ENCODE data around the gene TMEM39A.
A peak's percentile ranks its signal among the peaks of the same experiment; 100 is the strongest.

The TMEM39A gene

GRCh38 chr3:119463171-119464169 lies at the start of gene TMEM39A:
TSS of gene TMEM39A (minus strand) at chr3:119463615. CDS start at chr3:119462074, 1,541 bp downstream.
- DNase-seq (ENCODE audit: low spot score): peak; percentile 98
- in situ Hi-C loops (cut with MboI; ENCODE audit: low pct_unique_long_range_greater_than_20kb, low sequenced_read_pairs, unreplicated experiment): no loop called here
- TF ChIP-seq CTCF (IDR thresholded peaks at IDR 0.05; ENCODE audit: extremely low read depth, insufficient read depth, missing control alignments): no peak

- no peak for DNase-seq (ENCODE audit: low spot score)
- in situ Hi-C loops (cut with MboI; ENCODE audit: low pct_unique_long_range_greater_than_20kb, low sequenced_read_pairs, unreplicated experiment): no loop called here
- TF ChIP-seq CTCF (IDR thresholded peaks at IDR 0.05; ENCODE audit: extremely low read depth, insufficient read depth, missing control alignments): no peak
These were observed 47.3 kb upstream of the TMEM39A start for GRCh38 chr3:119510690-119511089.

- DNase-seq (ENCODE audit: low spot score): no peak
- TF ChIP-seq CTCF (IDR thresholded peaks at IDR 0.05; ENCODE audit: extremely low read depth, insufficient read depth, missing control alignments): no peak
- in situ Hi-C loops (cut with MboI; ENCODE audit: low pct_unique_long_range_greater_than_20kb, low sequenced_read_pairs, unreplicated experiment): no loop called here
These were observed 44.9 kb upstream of the TMEM39A start for GRCh38 chr3:119508172-119508845.

- in situ Hi-C loops (cut with MboI; ENCODE audit: low pct_unique_long_range_greater_than_20kb, low sequenced_read_pairs, unreplicated experiment): no loop called here
- DNase-seq (ENCODE audit: low spot score): no peak
- no peak for TF ChIP-seq CTCF (IDR thresholded peaks at IDR 0.05; ENCODE audit: extremely low read depth, insufficient read depth, missing control alignments)
These were observed 44.0 kb upstream of the TMEM39A start for GRCh38 chr3:119507404-119507803.

GRCh38 chr3:119506631-119507030 lies 43.2 kb upstream of the TMEM39A start:
- no peak for TF ChIP-seq CTCF (IDR thresholded peaks at IDR 0.05; ENCODE audit: extremely low read depth, insufficient read depth, missing control alignments)
- DNase-seq (ENCODE audit: low spot score): no peak
- in situ Hi-C loops (cut with MboI; ENCODE audit: low pct_unique_long_range_greater_than_20kb, low sequenced_read_pairs, unreplicated experiment): no loop called here

- DNase-seq (ENCODE audit: low spot score): no peak
- in situ Hi-C loops (cut with MboI; ENCODE audit: low pct_unique_long_range_greater_than_20kb, low sequenced_read_pairs, unreplicated experiment): no loop called here
- no peak for TF ChIP-seq CTCF (IDR thresholded peaks at IDR 0.05; ENCODE audit: extremely low read depth, insufficient read depth, missing control alignments)
These were observed 37.5 kb upstream of the TMEM39A start for GRCh38 chr3:119500901-119501300.

All from GM13977 (cell line).